SU-DHL-6 (cell line): ENCODE data around the gene IL6ST.
"Not testable (repeated sequence)": the region's sequence is repeated elsewhere in the genome, so short reads cannot be mapped to it uniquely, and the experiment has no call there.

Source experiments
- EZH2phosphoT487 ChIP-seq: fragments of 200-600 bp; sonication (generic), shearing (Covaris generic); conservative IDR thresholded peaks from 2 replicates; pipeline ENCODE4 v1.6.1; 2018; ENCODE audit warnings: mild to moderate bottlenecking, antibody characterized with exemption, low read length, moderate library complexity, mixed read lengths
- TF ChIP-seq, protein P1 (sequence below): fragments of 200-600 bp; sonication (generic); IDR thresholded peaks from one replicate; pipeline ENCODE4 v1.5.1; 2017; ENCODE audit warnings: antibody characterized with exemption, mild to moderate bottlenecking, low read length, moderate library complexity; ENCODE audit not compliant: insufficient read depth, poor library complexity, severe bottlenecking

GRCh38 chr5:55990895-55991294 is 3.9 kb downstream of the IL6ST start:
- TF ChIP-seq, protein P1, sequence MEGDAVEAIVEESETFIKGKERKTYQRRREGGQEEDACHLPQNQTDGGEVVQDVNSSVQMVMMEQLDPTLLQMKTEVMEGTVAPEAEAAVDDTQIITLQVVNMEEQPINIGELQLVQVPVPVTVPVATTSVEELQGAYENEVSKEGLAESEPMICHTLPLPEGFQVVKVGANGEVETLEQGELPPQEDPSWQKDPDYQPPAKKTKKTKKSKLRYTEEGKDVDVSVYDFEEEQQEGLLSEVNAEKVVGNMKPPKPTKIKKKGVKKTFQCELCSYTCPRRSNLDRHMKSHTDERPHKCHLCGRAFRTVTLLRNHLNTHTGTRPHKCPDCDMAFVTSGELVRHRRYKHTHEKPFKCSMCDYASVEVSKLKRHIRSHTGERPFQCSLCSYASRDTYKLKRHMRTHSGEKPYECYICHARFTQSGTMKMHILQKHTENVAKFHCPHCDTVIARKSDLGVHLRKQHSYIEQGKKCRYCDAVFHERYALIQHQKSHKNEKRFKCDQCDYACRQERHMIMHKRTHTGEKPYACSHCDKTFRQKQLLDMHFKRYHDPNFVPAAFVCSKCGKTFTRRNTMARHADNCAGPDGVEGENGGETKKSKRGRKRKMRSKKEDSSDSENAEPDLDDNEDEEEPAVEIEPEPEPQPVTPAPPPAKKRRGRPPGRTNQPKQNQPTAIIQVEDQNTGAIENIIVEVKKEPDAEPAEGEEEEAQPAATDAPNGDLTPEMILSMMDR: not testable (repeated sequence)
- not testable (repeated sequence) for TF ChIP-seq EZH2phosphoT487
